ENCODE data around the gene VIPR2.

GRCh38 chr7:159048656-159049055, 96.0 kb downstream of the VIPR2 start:
- TF ChIP-seq, protein P1, sequence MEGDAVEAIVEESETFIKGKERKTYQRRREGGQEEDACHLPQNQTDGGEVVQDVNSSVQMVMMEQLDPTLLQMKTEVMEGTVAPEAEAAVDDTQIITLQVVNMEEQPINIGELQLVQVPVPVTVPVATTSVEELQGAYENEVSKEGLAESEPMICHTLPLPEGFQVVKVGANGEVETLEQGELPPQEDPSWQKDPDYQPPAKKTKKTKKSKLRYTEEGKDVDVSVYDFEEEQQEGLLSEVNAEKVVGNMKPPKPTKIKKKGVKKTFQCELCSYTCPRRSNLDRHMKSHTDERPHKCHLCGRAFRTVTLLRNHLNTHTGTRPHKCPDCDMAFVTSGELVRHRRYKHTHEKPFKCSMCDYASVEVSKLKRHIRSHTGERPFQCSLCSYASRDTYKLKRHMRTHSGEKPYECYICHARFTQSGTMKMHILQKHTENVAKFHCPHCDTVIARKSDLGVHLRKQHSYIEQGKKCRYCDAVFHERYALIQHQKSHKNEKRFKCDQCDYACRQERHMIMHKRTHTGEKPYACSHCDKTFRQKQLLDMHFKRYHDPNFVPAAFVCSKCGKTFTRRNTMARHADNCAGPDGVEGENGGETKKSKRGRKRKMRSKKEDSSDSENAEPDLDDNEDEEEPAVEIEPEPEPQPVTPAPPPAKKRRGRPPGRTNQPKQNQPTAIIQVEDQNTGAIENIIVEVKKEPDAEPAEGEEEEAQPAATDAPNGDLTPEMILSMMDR (IDR thresholded peaks at IDR 0.05): no peak
- TF ChIP-seq POLR2A (IDR thresholded peaks at IDR 0.05): no peak
